HS-5 (cell line): ENCODE data around the gene KIAA1217.
"Not testable (repeated sequence)": the region's sequence is repeated elsewhere in the genome, so short reads cannot be mapped to it uniquely, and the experiment has no call there.

ENCODE experiments used
- DNase-seq: peaks from one replicate; pipeline ENCODE4 v3.0.0-alpha.2; 2012; ENCODE audit warnings: low read depth

Gene KIAA1217

DNA sequence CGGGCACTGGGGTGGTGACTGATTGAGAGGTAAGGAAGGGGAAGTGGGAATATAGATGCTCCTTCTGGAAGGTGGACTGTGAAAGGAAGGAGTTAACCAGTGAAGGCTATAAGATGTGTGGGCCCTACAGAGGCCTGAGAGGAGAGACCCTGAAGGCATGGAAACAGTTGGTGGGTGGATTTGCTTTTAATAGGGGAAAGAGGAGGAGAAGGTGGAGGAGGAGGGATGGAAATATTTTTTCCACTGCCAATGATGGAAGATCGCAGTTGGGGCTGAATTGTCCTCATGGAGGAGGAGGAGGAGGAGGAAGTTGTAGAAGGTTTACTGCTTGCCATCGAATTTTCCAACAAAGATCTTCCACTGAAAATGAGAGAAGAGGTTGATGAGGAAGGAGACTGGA lies 80.3 kb downstream of the KIAA1217 start:
- DNase-seq = no peak

GRCh38 chr10:24292304-24293293 lies 83.7 kb downstream of the KIAA1217 start:
- no peak for DNase-seq

DNA sequence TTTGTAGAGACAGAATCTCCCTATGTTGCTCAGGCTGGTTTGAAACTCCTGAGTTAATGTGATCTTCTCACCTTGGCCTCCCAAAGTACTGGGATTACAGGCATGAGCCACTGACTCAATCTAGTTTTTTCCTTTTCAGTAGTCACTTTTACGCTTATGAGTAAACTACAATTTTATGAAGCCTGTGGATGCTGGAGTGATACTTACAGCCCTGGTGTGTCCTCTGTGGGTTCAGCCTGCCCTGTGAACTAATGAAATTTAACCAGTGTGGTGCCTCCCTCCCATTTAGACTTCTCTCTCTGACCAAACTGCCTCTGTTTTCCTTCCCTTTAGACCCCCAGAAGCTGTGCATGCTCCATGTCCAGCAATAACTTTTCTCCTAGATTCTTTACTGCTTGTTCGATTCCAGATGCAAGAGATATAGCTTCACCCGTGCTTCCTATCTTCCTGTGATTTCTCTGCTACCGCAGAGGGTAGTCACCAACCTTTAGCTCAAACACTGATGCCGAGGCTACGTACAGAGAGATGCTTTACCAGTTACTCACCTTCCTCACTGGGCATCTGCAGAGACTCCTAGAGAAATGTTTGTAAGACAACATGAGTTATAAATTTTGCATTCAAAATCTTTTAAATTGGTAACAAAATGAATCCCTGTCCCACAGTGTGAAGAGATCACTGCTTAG lies 90.8 kb downstream of the KIAA1217 start:
- peak; percentile 42 for DNase-seq

DNA sequence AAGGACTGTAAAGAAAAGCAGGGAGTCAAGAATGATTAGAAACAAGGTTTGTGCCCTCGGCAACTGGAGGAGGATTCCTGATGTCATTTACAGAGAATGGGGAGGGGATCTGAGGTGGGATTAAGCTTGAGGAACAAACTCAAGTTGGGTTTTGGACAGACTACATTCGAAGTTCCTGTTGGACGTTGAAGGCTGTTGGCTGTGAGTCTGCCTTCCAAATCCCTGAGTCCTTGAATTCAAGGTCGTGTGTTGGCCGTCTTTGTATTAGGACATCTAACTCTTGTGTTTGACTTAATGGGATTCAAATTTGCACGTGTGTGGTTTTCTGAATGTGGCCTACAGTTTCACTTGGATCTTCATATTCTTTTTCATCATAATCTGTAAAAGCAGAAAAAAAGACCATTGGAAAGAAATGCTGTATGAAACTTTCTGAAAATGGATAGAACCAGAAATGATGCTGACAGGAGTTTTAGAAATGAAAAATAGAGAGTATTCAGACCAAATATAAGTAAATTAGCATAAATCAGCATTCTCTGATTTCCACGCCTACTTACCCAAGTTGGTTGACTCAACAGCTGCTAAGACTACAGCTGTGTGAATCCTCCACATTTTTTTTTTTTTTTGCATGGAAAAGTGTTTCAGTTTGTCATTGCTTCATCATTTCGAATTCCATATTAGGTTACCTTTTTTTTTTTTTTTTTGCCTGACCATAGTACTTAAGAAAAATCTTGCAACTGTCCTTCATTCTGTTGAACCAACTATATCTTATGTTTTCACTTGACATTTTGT lies 94.8 kb downstream of the KIAA1217 start:
- DNase-seq = no peak

- DNase-seq = no peak
Measured at GRCh38 chr10:24305551-24306506, 96.9 kb downstream of the KIAA1217 start.

GRCh38 chr10:24306507-24306875 lies 97.6 kb downstream of the KIAA1217 start:
- DNase-seq = no peak

- no peak for DNase-seq
Measured at GRCh38 chr10:24307116-24307515, 98.2 kb downstream of the KIAA1217 start.

DNA sequence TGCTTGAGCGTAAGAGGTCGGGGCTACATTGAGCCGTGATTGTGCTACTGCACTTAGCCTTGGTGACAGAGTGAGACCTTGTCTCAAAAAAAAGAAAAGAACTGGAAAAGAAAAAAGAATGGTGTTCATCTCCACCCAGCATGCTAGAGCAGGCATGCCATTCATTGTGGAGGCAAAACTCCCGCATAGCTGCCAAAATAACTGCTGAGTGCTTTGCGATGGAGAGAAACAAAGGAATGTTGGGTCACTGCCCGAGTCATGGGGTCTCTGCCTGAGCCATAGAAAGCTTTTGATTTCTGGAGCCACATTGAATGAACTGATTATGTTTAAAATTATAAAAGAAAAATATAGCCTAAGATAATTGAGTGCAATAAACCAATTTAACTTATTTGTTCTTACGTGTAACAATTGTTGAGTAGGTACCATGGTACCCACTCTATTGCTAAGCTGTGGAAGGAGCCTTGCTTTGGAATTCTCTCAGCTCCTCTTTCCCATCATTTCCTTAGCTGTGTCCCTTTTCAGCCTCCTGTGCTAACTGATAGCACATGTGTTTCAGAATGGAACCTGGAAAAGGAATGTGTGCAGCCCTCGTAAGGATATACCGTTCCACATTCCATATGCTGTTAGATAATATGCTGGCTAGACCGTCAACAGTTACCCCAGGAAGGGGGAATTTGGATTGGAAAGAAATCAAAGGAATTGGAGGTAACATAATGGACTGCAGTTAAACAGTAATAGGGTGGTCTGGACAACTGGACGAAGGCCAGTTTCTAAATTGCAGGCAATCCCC lies 99.0 kb downstream of the KIAA1217 start:
- DNase-seq = no peak

GRCh38 chr10:24310104-24310503 lies 101.2 kb downstream of the KIAA1217 start:
- DNase-seq = no peak

- DNase-seq = no peak
Measured at GRCh38 chr10:24311888-24312287, 103.0 kb downstream of the KIAA1217 start.

- no peak for DNase-seq
Measured at GRCh38 chr10:24313283-24313682, 104.3 kb downstream of the KIAA1217 start.

GRCh38 chr10:24315211-24315610 lies 106.3 kb downstream of the KIAA1217 start:
- DNase-seq = no peak

DNA sequence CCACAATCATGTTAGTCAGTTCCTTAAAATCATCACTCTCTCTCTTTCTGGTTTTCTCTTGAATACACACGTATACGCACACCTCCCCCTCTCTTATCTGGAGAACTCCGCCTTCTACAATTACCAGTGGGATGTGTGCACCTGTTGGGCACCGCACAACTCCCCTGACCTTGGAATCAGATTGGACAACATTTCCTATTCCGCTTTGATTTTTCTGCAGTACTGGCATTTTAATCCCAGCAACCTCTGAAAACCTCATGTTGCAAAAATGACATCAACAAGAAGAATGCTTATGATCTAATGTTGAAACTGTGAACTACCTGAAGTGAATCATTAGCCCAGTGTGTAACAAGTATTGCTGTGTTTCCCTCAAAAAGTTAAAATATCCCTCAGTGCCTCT lies 109.6 kb downstream of the KIAA1217 start:
- DNase-seq = no peak

DNA sequence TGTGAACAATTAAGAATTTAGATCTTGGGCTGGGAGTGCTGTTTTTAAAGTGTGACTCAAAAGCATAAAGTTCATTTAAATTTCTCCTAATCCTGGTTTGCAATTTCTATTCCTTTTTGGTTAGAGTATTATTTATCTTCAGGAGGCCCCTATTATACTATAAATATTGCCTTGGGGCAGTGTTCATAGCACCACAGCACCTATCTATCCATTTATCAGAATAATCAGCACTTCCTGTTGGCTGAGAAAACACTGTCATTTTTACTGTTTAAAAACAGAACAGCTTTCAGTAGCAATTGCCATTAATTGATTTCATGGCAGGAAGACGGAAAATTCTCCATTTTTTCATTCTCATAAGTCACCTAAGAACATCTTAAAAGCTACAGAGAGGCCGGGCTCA lies 111.4 kb downstream of the KIAA1217 start:
- no peak for DNase-seq

GRCh38 chr10:24324651-24325050 lies 115.7 kb downstream of the KIAA1217 start:
- DNase-seq = no peak

DNA sequence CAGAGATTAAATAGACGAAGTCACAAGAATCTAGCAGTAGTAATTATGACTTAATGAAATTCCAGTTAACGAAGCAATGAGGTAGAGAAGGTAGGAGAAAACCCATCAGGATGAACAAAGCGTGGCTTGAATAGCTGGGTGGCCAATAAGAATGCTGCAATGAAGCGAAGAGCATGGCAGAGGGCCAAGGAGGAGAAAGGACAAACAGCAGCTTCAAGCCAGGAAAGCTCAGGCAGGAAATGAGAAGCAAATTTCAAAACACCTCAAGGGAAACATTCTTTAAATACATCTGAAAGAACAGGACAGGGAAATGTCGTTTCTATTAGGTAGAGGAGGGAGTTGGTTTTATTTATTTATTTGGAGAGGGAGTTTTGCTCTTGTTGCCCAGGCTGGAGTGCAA lies 122.5 kb downstream of the KIAA1217 start:
- DNase-seq = no peak

GRCh38 chr10:24333736-24334135 lies 124.8 kb downstream of the KIAA1217 start:
- DNase-seq = no peak

- DNase-seq = no peak
Measured at GRCh38 chr10:24334279-24334939, 125.5 kb downstream of the KIAA1217 start.

DNA sequence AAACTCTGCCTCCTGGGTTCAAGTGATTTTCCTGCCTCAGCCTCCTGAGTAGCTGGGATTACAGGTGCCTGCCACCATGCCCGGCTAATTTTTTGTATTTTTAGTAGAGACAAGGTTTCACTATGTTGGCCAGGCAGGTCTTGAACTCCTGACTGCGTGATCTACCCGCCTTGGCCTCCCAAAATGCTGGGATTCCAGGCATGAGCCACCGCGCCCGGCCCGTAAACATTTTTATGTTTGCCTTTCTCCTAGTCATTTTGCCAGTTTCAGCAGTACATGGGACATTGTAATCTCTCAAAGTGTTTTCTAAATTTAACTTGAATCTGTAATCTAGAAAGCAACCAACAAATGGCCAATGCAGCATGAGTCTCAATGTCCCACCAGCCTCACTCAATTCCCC lies 128.8 kb downstream of the KIAA1217 start:
- DNase-seq = not testable (repeated sequence)

GRCh38 chr10:24339387-24339786 lies 130.4 kb downstream of the KIAA1217 start:
- no peak for DNase-seq
